GM18517 (cell line): ENCODE measurements around the gene CYP11A1.

Experiments
- ATAC-seq: cut with Tn5 transposase; IDR thresholded peaks from one replicate; pipeline ENCODE4 v1.9.1; 2021; ENCODE audit warnings: mild to moderate bottlenecking, moderate library complexity; ENCODE audit not compliant: unreplicated experiment

The CYP11A1 gene

DNA sequence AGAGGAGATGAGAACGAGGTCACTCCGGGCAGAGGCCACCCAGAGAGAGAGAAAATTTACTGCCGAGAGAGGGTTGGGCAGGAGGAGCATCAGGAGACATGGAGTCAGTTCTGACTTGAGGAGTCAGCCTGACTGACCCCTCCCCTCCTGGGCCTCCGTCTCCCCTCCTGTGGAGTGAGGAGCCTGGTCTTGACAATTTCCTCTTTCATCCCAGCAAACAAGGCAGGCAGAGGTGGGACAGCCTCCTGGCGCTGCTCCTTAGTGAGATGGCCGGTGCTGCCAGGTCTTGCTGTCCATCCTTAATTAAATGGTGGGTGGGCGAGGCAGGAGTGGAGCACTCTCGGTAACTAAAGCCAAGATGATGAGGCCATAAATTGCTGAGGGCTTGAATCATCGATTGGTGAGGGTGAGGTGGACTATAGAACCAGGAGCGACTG lies 60.6 kb downstream of the CYP11A1 start:
- no peak for ATAC-seq

DNA sequence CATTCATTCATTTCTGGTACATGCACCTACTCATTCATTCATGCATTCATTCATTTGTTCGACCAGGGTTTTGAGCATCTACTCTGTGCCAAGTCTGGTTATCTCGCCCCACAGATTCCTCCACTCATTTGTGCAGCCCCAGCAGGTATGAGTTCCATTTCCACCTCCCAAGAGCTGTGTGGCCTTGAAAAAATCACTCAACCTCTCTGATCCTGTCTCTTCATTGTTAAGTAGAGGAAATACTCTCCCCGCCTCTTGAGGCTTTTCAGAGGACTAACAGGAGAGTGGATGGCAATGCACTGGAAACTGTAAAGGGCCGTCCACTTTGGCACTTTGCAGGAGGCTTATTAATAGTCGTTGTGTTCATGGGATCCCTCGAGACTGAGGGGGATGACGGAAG lies 61.8 kb downstream of the CYP11A1 start:
- no peak for ATAC-seq

GRCh38 chr15:74304431-74304830 lies 63.0 kb downstream of the CYP11A1 start:
- no peak for ATAC-seq

DNA sequence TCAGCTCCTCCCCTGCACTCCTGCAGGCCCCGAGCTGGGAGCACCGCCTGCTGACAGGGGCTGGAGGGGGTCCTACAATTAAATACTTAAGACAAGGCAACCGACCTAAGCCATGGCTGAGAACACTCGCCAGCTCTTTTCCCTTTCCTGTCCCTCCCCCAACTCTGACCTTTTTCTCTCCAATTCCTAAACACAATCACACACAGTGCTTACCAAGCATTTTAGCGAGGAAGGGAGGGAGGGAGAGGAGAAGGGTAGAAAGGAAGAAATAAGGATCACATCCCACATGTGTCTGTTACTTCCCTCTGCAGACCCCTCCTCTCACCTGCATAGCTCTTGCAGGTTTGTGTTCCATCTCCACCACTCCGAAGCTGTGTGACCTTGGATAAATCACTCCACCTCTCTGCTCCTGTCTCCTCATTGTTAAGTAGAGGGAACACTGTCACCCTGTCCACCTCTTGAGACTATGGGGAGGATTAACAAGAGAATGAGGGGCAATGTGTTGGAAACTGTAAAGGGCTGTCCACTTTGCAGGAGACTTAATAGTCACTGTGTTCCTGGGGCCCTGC lies 63.6 kb downstream of the CYP11A1 start:
- no peak for ATAC-seq

GRCh38 chr15:74302821-74303359 lies 64.6 kb downstream of the CYP11A1 start:
- ATAC-seq: no peak

- no peak for ATAC-seq
Observed at GRCh38 chr15:74301583-74302361, 65.7 kb downstream of the CYP11A1 start.

GRCh38 chr15:74300057-74300795 lies 67.2 kb downstream of the CYP11A1 start:
- no peak for ATAC-seq

DNA sequence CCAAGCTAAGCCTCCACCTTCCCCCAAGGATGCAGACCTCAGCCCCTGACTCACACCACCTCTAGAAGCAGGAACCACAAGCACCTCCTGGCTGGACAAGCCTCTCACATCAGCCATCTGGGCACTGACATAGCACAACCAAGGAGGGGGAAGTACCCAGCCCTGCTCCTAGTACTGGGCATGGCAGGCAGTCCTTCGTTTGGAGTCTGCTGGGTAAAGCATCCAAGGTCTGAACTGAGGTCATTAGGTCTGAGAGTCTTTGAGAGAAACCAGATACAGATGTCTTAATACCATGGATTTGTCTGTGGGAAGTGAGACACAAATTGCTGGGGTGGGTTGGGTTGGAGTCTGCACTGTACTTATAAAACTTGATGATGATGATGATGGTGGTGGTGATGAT lies 69.6 kb downstream of the CYP11A1 start:
- no peak for ATAC-seq

- no peak for ATAC-seq
Observed at GRCh38 chr15:74295800-74296199, 71.6 kb downstream of the CYP11A1 start.

DNA sequence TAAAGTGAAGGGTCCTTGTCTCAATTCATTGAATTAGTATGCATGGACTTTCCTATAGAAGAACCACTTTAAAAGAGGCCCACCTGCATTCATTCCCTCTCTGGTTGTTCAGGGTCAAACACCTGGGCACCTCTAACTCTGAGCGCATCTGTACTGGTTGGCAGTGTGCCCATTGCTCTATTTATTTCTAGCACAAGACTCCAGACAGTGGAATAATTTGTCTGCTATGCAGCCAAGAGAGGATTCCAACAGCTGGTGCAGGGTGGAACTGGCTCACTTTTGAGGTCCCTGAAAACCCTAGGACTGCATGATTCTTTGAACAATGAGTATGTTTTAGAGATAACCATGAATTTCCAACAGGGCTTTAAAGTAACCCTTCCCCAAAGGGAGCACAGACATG lies 73.4 kb downstream of the CYP11A1 start:
- ATAC-seq: no peak

DNA sequence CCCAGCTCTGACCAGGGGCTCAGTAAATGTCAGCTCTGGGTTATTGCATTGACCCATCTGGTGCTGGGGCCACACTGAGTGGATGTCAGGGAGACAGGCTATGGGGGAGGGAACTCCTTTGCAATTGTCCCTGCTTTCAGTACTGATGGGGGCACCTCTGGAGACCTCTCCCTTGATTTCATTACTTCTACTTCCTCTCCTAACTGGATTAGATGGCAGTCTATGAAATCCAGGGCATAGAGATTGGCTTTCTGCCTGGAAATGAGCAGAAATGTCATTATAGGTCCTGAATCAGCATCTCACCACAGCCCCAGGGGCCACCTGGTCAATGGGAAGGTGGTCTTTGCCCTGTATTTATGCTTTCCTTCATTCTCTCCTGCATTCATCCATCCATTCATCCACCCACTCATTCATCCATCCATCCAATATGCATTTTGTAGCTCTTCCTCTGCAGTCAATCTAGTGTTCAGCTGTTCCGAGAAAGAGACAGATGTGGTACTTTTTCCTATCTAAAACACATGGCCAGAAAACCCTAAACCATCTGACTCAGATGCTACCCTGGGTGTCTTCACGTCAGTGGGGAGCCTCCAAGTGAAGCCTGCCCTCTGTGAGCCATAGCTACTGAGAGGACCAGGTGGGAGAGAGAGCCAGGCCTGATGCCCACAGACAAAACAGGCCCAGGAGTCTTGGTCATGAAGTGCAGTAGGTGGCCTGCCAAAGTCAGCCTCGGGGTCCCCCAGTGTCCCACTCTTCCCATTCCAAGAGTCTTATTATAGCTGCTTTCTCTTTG lies 74.2 kb downstream of the CYP11A1 start:
- no peak for ATAC-seq

GRCh38 chr15:74291101-74292071 lies 76.1 kb downstream of the CYP11A1 start:
- no peak for ATAC-seq

DNA sequence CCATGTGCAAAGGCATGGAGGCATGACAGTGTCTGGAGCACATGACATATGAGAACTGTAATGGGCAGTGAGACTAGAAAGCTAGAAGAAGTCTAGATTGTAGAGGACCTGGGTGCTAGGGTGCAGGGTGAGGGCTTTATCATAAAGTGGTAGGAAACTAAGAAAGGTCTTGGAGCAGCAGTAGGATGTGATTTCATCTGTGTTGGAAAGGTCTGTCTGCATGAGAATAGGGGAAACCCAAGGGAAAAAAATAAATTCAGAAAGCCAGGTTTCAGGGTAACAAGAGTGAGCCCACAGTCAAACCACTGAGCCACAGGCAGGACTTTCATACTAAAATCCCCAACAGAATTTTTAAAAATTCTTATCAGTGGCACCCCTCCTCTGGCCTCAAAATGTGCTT lies 76.8 kb downstream of the CYP11A1 start:
- ATAC-seq: no peak

- no peak for ATAC-seq
Observed at GRCh38 chr15:74289671-74290070, 77.8 kb downstream of the CYP11A1 start.
